Measurements from ENCODE around the gene ERP27.

ERP27 gene

GRCh38 chr12:14962797-14963196, 24.5 kb upstream of the ERP27 start:
- H3K9me3 ChIP-seq, result no peaks in the 10 kb centered on the region
- H3K4me1 ChIP-seq, result peaks cover 6% of the 10 kb centered on the region
- no peak for DNase-seq
- no peaks in the 10 kb centered on the region for H3K27me3 ChIP-seq
- no peak for TF ChIP-seq CTCF (IDR thresholded peaks at IDR 0.05; ENCODE audit: low read depth, low read length)
- H3K36me3 ChIP-seq, result no peaks in the 10 kb centered on the region
- H3K4me3 ChIP-seq (ENCODE audit: low read depth, low read length), result no peak overlapping the region

- DNase-seq, result no peak
- no peaks in the 10 kb centered on the region for H3K36me3 ChIP-seq
- peaks cover 6% of the 10 kb centered on the region for H3K4me1 ChIP-seq
- H3K9me3 ChIP-seq, result no peaks in the 10 kb centered on the region
- no peaks in the 10 kb centered on the region for H3K27me3 ChIP-seq
- no peak overlapping the region for H3K4me3 ChIP-seq (ENCODE audit: low read depth, low read length)
- TF ChIP-seq CTCF (IDR thresholded peaks at IDR 0.05; ENCODE audit: low read depth, low read length), result no peak
Observed at GRCh38 chr12:14962153-14962539, 23.8 kb upstream of the ERP27 start.

- Histone ChIP-seq H3K4me3 (ENCODE audit: low read depth, low read length) (0 out of 2 replicates have a peak within 1 kb of the TSS, but pooled peaks have one; percentile 15), H3K36me3 (no peaks in the 10 kb centered on the region), H3K9me3 (no peaks in the 10 kb centered on the region), H3K4me1 (peaks cover 7% of the 10 kb centered on the region), H3K27me3 (no peaks in the 10 kb centered on the region)
- no peak for TF ChIP-seq CTCF (IDR thresholded peaks at IDR 0.05; ENCODE audit: low read depth, low read length)
- no peak for DNase-seq
Observed at GRCh38 chr12:14961466-14962152, 23.3 kb upstream of the ERP27 start, which contains the start of gene ARHGDIB. ARHGDIB (minus strand) TSS chr12:14961601; CDS start chr12:14950712, 10,889 bp downstream.

GRCh38 chr12:14960548-14961465, 22.5 kb upstream of the ERP27 start:
- Histone ChIP-seq H3K9me3 (no peaks in the 10 kb centered on the region), H3K27me3 (no peaks in the 10 kb centered on the region), H3K36me3 (no peaks in the 10 kb centered on the region), H3K4me1 (peaks cover 14% of the 10 kb centered on the region), H3K4me3 (ENCODE audit: low read depth, low read length) (0 out of 2 replicates have a peak overlapping the region, but pooled peaks have one; percentile 15)
- no peak for TF ChIP-seq CTCF (IDR thresholded peaks at IDR 0.05; ENCODE audit: low read depth, low read length)
- peak; percentile 26 for DNase-seq

GRCh38 chr12:14959916-14960496, 21.7 kb upstream of the ERP27 start:
- Histone ChIP-seq H3K4me1 (peaks cover 14% of the 10 kb centered on the region), H3K9me3 (no peaks in the 10 kb centered on the region), H3K4me3 (ENCODE audit: low read depth, low read length) (no peak overlapping the region), H3K27me3 (no peaks in the 10 kb centered on the region), H3K36me3 (no peaks in the 10 kb centered on the region)
- DNase-seq, result no peak
- no peak for TF ChIP-seq CTCF (IDR thresholded peaks at IDR 0.05; ENCODE audit: low read depth, low read length)

Measured in BE2C (cell line).